CD14-positive monocyte (primary cell): ENCODE results near the gene RAET1G. TPM values are rescaled to one million over a fixed set of nuclear protein-coding genes. Genes with fewer than 3 reads are reported as not detected.

Source experiments
- DNase-seq, 3 donors: peaks; one replicate each; pipeline ENCODE4 v3.0.0-alpha.2; 2011 to 2022
- H2AFZ ChIP-seq: 2 replicates; pipeline ENCODE4 v1.6.0; 2012; ENCODE audit warnings: mild to moderate bottlenecking, low read depth, low read length, inconsistent platforms; ENCODE audit not compliant: insufficient read depth, poor library complexity, severe bottlenecking
- H3K27ac ChIP-seq, 2 donors: 1 replicate in 1 of 2; 2 replicates in 1 of 2; pipeline ENCODE4 v1.5.1; 2012 to 2013; ENCODE audit warnings: low read length in 2 of 2, control low read depth in 1 of 2, inconsistent platforms in 1 of 2, low read depth in 1 of 2, mild to moderate bottlenecking in 1 of 2
- H3K27me3 ChIP-seq, 2 donors: one replicate each; pipeline versions ENCODE4 v1.6.0 to v1.6.1; 2011 to 2013; ENCODE audit warnings: low read length in 2 of 2; ENCODE audit not compliant: control insufficient read depth in 2 of 2, insufficient read depth in 2 of 2
- H3K36me3 ChIP-seq, 2 donors: replicated peaks in 1 of 2; 1 replicate in 1 of 2; 2 replicates in 1 of 2; pipeline versions ENCODE4 v1.5.1 to v1.6.1; 2012 to 2013; ENCODE audit warnings: low read length in 2 of 2, control low read depth in 1 of 2, inconsistent platforms in 1 of 2, mild to moderate bottlenecking in 1 of 2; ENCODE audit not compliant: insufficient read depth in 2 of 2, control insufficient read depth in 1 of 2
- H3K4me1 ChIP-seq, 2 donors: 1 replicate in 1 of 2; 2 replicates in 1 of 2; pipeline versions ENCODE4 v1.5.1 to v1.6.1; 2012 to 2013; ENCODE audit warnings: low read length in 2 of 2, control low read depth in 1 of 2, inconsistent platforms in 1 of 2, mild to moderate bottlenecking in 1 of 2, moderate library complexity in 1 of 2; ENCODE audit not compliant: insufficient read depth in 2 of 2, control insufficient read depth in 1 of 2
- H3K4me2 ChIP-seq: replicated peaks from 2 replicates; pipeline ENCODE3; 2012; ENCODE audit warnings: low read length, moderate library complexity, mild to moderate bottlenecking; ENCODE audit not compliant: poor library complexity, severe bottlenecking; ENCODE audit errors: extremely low read depth
- H3K4me3 ChIP-seq, 3 experiments: fragments of 200-600 bp in 1 of 3; sonication (generic) in 1 of 3; replicated peaks in 1 of 3; 1 replicate in 2 of 3; 2 replicates in 1 of 3; pipeline ENCODE4 v1.5.1; 2011 to 2013; ENCODE audit warnings: low read length in 3 of 3, mild to moderate bottlenecking in 3 of 3, control low read depth in 2 of 3, low read depth in 2 of 3, inconsistent platforms in 1 of 3, moderate library complexity in 1 of 3
- H3K79me2 ChIP-seq: 2 replicates; pipeline ENCODE4 v1.6.0; 2012; ENCODE audit warnings: mild to moderate bottlenecking, control low read depth, inconsistent platforms, low read length, moderate library complexity; ENCODE audit not compliant: insufficient read depth
- H3K9ac ChIP-seq: 2 replicates; pipeline ENCODE4 v1.6.0; 2017; ENCODE audit warnings: low read length, mild to moderate bottlenecking; ENCODE audit not compliant: insufficient read depth, poor library complexity, severe bottlenecking
- H3K9me3 ChIP-seq, 2 donors: replicated peaks in 1 of 2; 1 replicate in 1 of 2; 2 replicates in 1 of 2; pipeline versions ENCODE4 v1.5.1 to v1.6.1; 2012 to 2013; ENCODE audit warnings: low read length in 2 of 2, control low read depth in 1 of 2; ENCODE audit not compliant: control insufficient read depth in 1 of 2, insufficient read depth in 1 of 2
- H4K20me1 ChIP-seq: 2 replicates; pipeline ENCODE4 v1.6.0; 2012; ENCODE audit warnings: mild to moderate bottlenecking, low read length, control low read depth, moderate library complexity; ENCODE audit not compliant: insufficient read depth
- H3K27ac Mint-ChIP-seq, 7 donors: one replicate each; pipeline ENCODE4 v1.8.0; 2020; ENCODE audit warnings: mild to moderate bottlenecking in 7 of 7, mixed read lengths in 7 of 7, moderate library complexity in 6 of 7, inconsistent platforms in 2 of 7
- H3K27me3 Mint-ChIP-seq, 3 donors: one replicate each; pipeline ENCODE4 v1.8.0; 2021 to 2022; ENCODE audit warnings: low read depth in 3 of 3, mild to moderate bottlenecking in 3 of 3, mixed read lengths in 3 of 3, moderate library complexity in 3 of 3, inconsistent platforms in 1 of 3
- H3K36me3 Mint-ChIP-seq, 2 donors: one replicate each; pipeline ENCODE4 v1.8.0; 2020; ENCODE audit warnings: mixed read lengths in 2 of 2, inconsistent platforms in 1 of 2, mild to moderate bottlenecking in 1 of 2
- H3K4me1 Mint-ChIP-seq: one replicate; pipeline ENCODE4 v1.8.0; 2020; ENCODE audit warnings: mild to moderate bottlenecking, mixed read lengths
- H3K4me3 Mint-ChIP-seq, 2 donors: one replicate each; pipeline ENCODE4 v1.8.0; 2020; ENCODE audit warnings: mild to moderate bottlenecking in 2 of 2, mixed read lengths in 2 of 2, moderate library complexity in 1 of 2
- H3K9me3 Mint-ChIP-seq, 7 donors: one replicate each; pipeline ENCODE4 v1.8.0; 2020 to 2022; ENCODE audit warnings: mixed read lengths in 7 of 7, mild to moderate bottlenecking in 6 of 7, moderate library complexity in 6 of 7, inconsistent platforms in 2 of 7
- CTCF ChIP-seq: fragments of 200-600 bp; IDR thresholded peaks from one replicate; pipeline ENCODE4 v1.8.0; 2022; ENCODE audit warnings: antibody characterized with exemption, mild to moderate bottlenecking
- WGBS: methylation state at CpG from one replicate; pipeline ENCODE4 v1.1.5; 2013; ENCODE audit warnings: missing lambda C conversion rate; ENCODE audit not compliant: insufficient coverage; 5-methylcytosine and 5-hydroxymethylcytosine counted together
- intact Hi-C, 2 donors: fragments of 100-400 bp; cut with micrococcal nuclease; formaldehyde crosslinking; loops; one replicate each; pipeline versions ENCODE4 v1.15.0 to v1.15.1; 2023
- polyA plus RNA-seq, 3 donors: library from polyadenylated mRNA; depleted of rRNA in 1 of 3; unstranded in 2 of 3; stranded (reverse) in 1 of 3; fragments of 300-500 nt in 2 of 3; fragments of >200 nt in 1 of 3; fragmentation: Illumina TruSeq in 2 of 3; gene quantifications; 1 replicate in 2 of 3; 2 replicates in 1 of 3; pipeline ENCODE4 v1.2.3, GENCODE V29; 2012 to 2021

RAET1G gene
- polyA plus RNA-seq, 3 donors = not detected

GRCh38 chr6:149901444-149902140 is 21.3 kb downstream of the RAET1G start:
- Histone ChIP-seq H3K36me3 (no peaks in the 10 kb centered on the region), H3K9ac (no peak overlapping the region), H3K4me1 (peaks cover 0 to under 1% of the 10 kb centered on the region in 2 donors), H2AFZ (no peak overlapping the region), H3K4me2 (no peak overlapping the region), H4K20me1 (no peaks in the 10 kb centered on the region), H3K27me3 (no peaks in the 10 kb centered on the region), H3K27ac (no peak overlapping the region), H3K4me3 (no peak overlapping the region), H3K79me2 (no peaks in the 10 kb centered on the region), H3K9me3 (no peaks in the 10 kb centered on the region)
- Mint-ChIP-seq H3K27ac (no peak overlapping the region), H3K4me3 (no peak overlapping the region), H3K9me3 (peaks cover 0 to 1% (median 0%) of the 10 kb centered on the region in 7 donors), H3K27me3 (peaks cover 1 to 9% (median 7%) of the 10 kb centered on the region in 3 donors), H3K36me3 (no peaks in the 10 kb centered on the region), H3K4me1 (peaks cover 2% of the 10 kb centered on the region)
- WGBS = 100% methylated on average over 3 of the region's 6 CpGs
- DNase-seq = no peak
- intact Hi-C loops = no loop called here
- no peak for TF ChIP-seq CTCF

- Mint-ChIP-seq H3K4me1 (peaks cover 10% of the 10 kb centered on the region), H3K4me3 (no peak overlapping the region), H3K9me3 (no peaks in the 10 kb centered on the region), H3K27ac (no peak overlapping the region), H3K27me3 (peaks cover under 1 to 9% (median 6%) of the 10 kb centered on the region in 3 donors), H3K36me3 (no peaks in the 10 kb centered on the region)
- Histone ChIP-seq H3K9ac (no peak overlapping the region), H3K36me3 (no peaks in the 10 kb centered on the region), H3K9me3 (no peaks in the 10 kb centered on the region), H4K20me1 (no peaks in the 10 kb centered on the region), H3K4me3 (no peak overlapping the region), H3K4me2 (no peak overlapping the region), H3K27ac (no peak overlapping the region), H3K27me3 (no peaks in the 10 kb centered on the region), H2AFZ (no peak overlapping the region), H3K4me1 (peaks cover 0 to 8% of the 10 kb centered on the region in 2 donors), H3K79me2 (no peaks in the 10 kb centered on the region)
- TF ChIP-seq CTCF = no peak
- DNase-seq = no peak
- 95% methylated on average over 10 of the region's 11 CpGs for WGBS
- intact Hi-C loops = no loop called here
These were observed 22.1 kb downstream of the RAET1G start for GRCh38 chr6:149900620-149901443.
